Left ventricle myocardium inferior (tissue), 1 donor: Measurements from ENCODE around the gene MYO5C. TPM values are rescaled to one million over a fixed set of nuclear protein-coding genes. Genes with fewer than 3 reads are reported as not detected.
"Not testable (repeated sequence)": the region's sequence is repeated elsewhere in the genome, so short reads cannot be mapped to it uniquely, and the experiment has no call there.

Source experiments
- DNase-seq: peaks from one replicate; pipeline ENCODE4 v3.0.0-alpha.2; 2020
- H3K27ac ChIP-seq: fragments of 200-600 bp; replicated peaks from 2 replicates; pipeline ENCODE4 v1.8.0; 2021
- H3K27me3 ChIP-seq: fragments of 200-600 bp; 2 replicates; pipeline ENCODE4 v1.8.0; 2021; ENCODE audit warnings: low read depth
- H3K36me3 ChIP-seq: fragments of 200-600 bp; 2 replicates; pipeline ENCODE4 v1.8.0; 2021
- H3K4me1 ChIP-seq: fragments of 200-600 bp; 2 replicates; pipeline ENCODE4 v1.8.0; 2021
- H3K4me3 ChIP-seq: fragments of 200-600 bp; 2 replicates; pipeline ENCODE4 v1.8.0; 2021; ENCODE audit warnings: mild to moderate bottlenecking, moderate library complexity
- H3K9me3 ChIP-seq: fragments of 200-600 bp; replicated peaks from 2 replicates; pipeline ENCODE4 v1.8.0; 2021
- CTCF ChIP-seq: fragments of 200-600 bp; IDR thresholded peaks from 2 replicates; pipeline ENCODE4 v1.8.0; 2021; ENCODE audit warnings: antibody characterized with exemption, mild to moderate bottlenecking, borderline replicate concordance
- intact Hi-C: fragments of 100-400 bp; cut with micrococcal nuclease; formaldehyde crosslinking; loops from one replicate; pipeline ENCODE4 v1.11.0; 2022
- total RNA-seq: library from RNA; stranded (reverse); fragmentation: NEBNext Ultra II Directional; extraction: Animal tissue kit (Norgen Biotek cat#: 25700); gene quantifications from one replicate; pipeline ENCODE4 v1.2.1, GENCODE V29; 2021
- donor health status: DM: no; HTN: yes; CAD: no; lungs with severe emphysema.

MYO5C gene
- total RNA-seq, 1 donor from 2014 or later, result 2.9 TPM

GRCh38 chr15:52240166-52240565 lies 55.4 kb downstream of the MYO5C start:
- no peak for DNase-seq
- no peak overlapping the region for H3K27ac ChIP-seq
- no peaks in the 10 kb centered on the region for H3K27me3 ChIP-seq
- intact Hi-C loops, result no loop called here
- H3K9me3 ChIP-seq, result no peaks in the 10 kb centered on the region
- no peaks in the 10 kb centered on the region for H3K4me1 ChIP-seq
- no peak for TF ChIP-seq CTCF
- H3K36me3 ChIP-seq, result peaks cover 3% of the 10 kb centered on the region
- H3K4me3 ChIP-seq, result no peak overlapping the region

- H3K4me3 ChIP-seq, H3K27me3 ChIP-seq, H3K27ac ChIP-seq, DNase-seq, H3K9me3 ChIP-seq, H3K36me3 ChIP-seq, intact Hi-C loops, H3K4me1 ChIP-seq: not testable (repeated sequence)
Observed at GRCh38 chr15:52238989-52239525, 56.5 kb downstream of the MYO5C start.

GRCh38 chr15:52238149-52238548 lies 57.5 kb downstream of the MYO5C start:
- Histone ChIP-seq H3K27ac (no peak overlapping the region), H3K36me3 (no peaks in the 10 kb centered on the region), H3K27me3 (no peaks in the 10 kb centered on the region), H3K9me3 (no peaks in the 10 kb centered on the region), H3K4me3 (no peak overlapping the region), H3K4me1 (no peaks in the 10 kb centered on the region)
- intact Hi-C loops, result no loop called here
- no peak for DNase-seq
- TF ChIP-seq CTCF, result no peak

- Histone ChIP-seq H3K4me1 (no peaks in the 10 kb centered on the region), H3K27me3 (no peaks in the 10 kb centered on the region), H3K36me3 (no peaks in the 10 kb centered on the region), H3K27ac (no peak overlapping the region), H3K4me3 (no peak overlapping the region), H3K9me3 (no peaks in the 10 kb centered on the region)
- no peak for TF ChIP-seq CTCF
- DNase-seq, result no peak
- intact Hi-C loops, result no loop called here
Observed at GRCh38 chr15:52236013-52236412, 59.6 kb downstream of the MYO5C start.

- Histone ChIP-seq H3K4me1 (no peaks in the 10 kb centered on the region), H3K27me3 (no peaks in the 10 kb centered on the region), H3K9me3 (no peaks in the 10 kb centered on the region), H3K4me3 (no peak overlapping the region), H3K36me3 (no peaks in the 10 kb centered on the region), H3K27ac (no peak overlapping the region)
- no peak for TF ChIP-seq CTCF
- intact Hi-C loops, result no loop called here
- no peak for DNase-seq
Observed at GRCh38 chr15:52234596-52235541, 60.7 kb downstream of the MYO5C start.

GRCh38 chr15:52233405-52233804 lies 62.2 kb downstream of the MYO5C start:
- no peak overlapping the region for H3K4me3 ChIP-seq
- DNase-seq, result no peak
- no peaks in the 10 kb centered on the region for H3K36me3 ChIP-seq
- no peaks in the 10 kb centered on the region for H3K9me3 ChIP-seq
- no peaks in the 10 kb centered on the region for H3K27me3 ChIP-seq
- H3K4me1 ChIP-seq, result no peaks in the 10 kb centered on the region
- TF ChIP-seq CTCF, result no peak
- intact Hi-C loops, result no loop called here
- H3K27ac ChIP-seq, result no peak overlapping the region
